Measurements from ENCODE around the gene SIL1. TPM values are rescaled to one million over a fixed set of nuclear protein-coding genes. Genes with fewer than 3 reads are reported as not detected.

Gene SIL1
- total RNA-seq, 1 experiment from 2014 or later = 46.5 TPM

- Histone ChIP-seq H3K9me3 (ENCODE audit: insufficient read depth, low read depth) (no peaks in the 10 kb centered on the region; the same call in 1 of the 2 replicates), H3K36me3 (ENCODE audit: low read depth) (no peaks in the 10 kb centered on the region), H2AFZ (no peak overlapping the region), H3K27me3 (ENCODE audit: insufficient read depth, low read depth) (no peaks in the 10 kb centered on the region), H4K20me1 (ENCODE audit: insufficient read depth) (peaks cover 2% of the 10 kb centered on the region; the same call in 1 of the 2 replicates), H3K4me3 (no peak overlapping the region), H3F3A (ENCODE audit: insufficient read depth, low read depth) (peaks cover 6% of the 10 kb centered on the region; the same call in 1 of the 2 replicates), H3K27ac (no peak overlapping the region), H3K4me2 (no peak overlapping the region), H3K9me2 (ENCODE audit: insufficient read depth) (no peaks in the 10 kb centered on the region), H3K4me1 (replicated peaks; ENCODE audit: insufficient read depth) (peaks cover 19% of the 10 kb centered on the region), H3K79me2 (ENCODE audit: low read depth) (no peaks in the 10 kb centered on the region)
- ChIA-PET POLR2A (ENCODE audit: unreplicated experiment) (interaction anchor here (0.6 kb wide), 1 partner anchor 69 kb away, joined by 6 read pairs; no protein-coding TSS in a partner anchor), CTCF (no interaction called here)
- no TSS peak for BruUV-seq (replicated peaks)
- TF ChIP-seq CTCF (conservative IDR thresholded peaks at IDR 0.05) (no peak), EZH2 (IDR thresholded peaks at IDR 0.05; ENCODE audit: low read depth) (no peak)
- intact Hi-C loops (cut with micrococcal nuclease; ENCODE audit: unreplicated experiment) = no loop called here
- DNase-seq = no peak
Measured at GRCh38 chr5:139158791-139159190, 39.4 kb downstream of the SIL1 start.

GRCh38 chr5:139157556-139157955, 40.6 kb downstream of the SIL1 start:
- peak overlapping the region; percentile 44 for H3K4me2 ChIP-seq
- peaks cover 19% of the 10 kb centered on the region for H3K4me1 ChIP-seq (replicated peaks; ENCODE audit: insufficient read depth)
- DNase-seq = peak; percentile 19 to 77
- no peak overlapping the region for H3K4me3 ChIP-seq
- ChIA-PET CTCF (no interaction called here), POLR2A (ENCODE audit: unreplicated experiment) (interaction anchor here (0.6 kb wide), 1 partner anchor 42 kb away, joined by 6 read pairs; no protein-coding TSS in a partner anchor)
- no TSS peak for BruUV-seq (replicated peaks)
- H3K36me3 ChIP-seq (ENCODE audit: low read depth) = no peaks in the 10 kb centered on the region
- H3K9me3 ChIP-seq (ENCODE audit: insufficient read depth, low read depth) = no peaks in the 10 kb centered on the region; the same call in 1 of the 2 replicates
- no peaks in the 10 kb centered on the region for H3K27me3 ChIP-seq (ENCODE audit: insufficient read depth, low read depth)
- intact Hi-C loops (cut with micrococcal nuclease; ENCODE audit: unreplicated experiment) = no loop called here
- H3K9me2 ChIP-seq (ENCODE audit: insufficient read depth) = no peaks in the 10 kb centered on the region
- H4K20me1 ChIP-seq (ENCODE audit: insufficient read depth) = peaks cover 2% of the 10 kb centered on the region; the same call in 1 of the 2 replicates
- no peaks in the 10 kb centered on the region for H3K79me2 ChIP-seq (ENCODE audit: low read depth)
- TF ChIP-seq EZH2 (IDR thresholded peaks at IDR 0.05; ENCODE audit: low read depth) = no peak
- no peak for TF ChIP-seq CTCF (conservative IDR thresholded peaks at IDR 0.05)
- peak overlapping the region; percentile 38 for H3K27ac ChIP-seq
- no peak overlapping the region for H2AFZ ChIP-seq
- peaks cover 6% of the 10 kb centered on the region; the same call in 1 of the 2 replicates for H3F3A ChIP-seq (ENCODE audit: insufficient read depth, low read depth)

GRCh38 chr5:139156814-139157213, 41.4 kb downstream of the SIL1 start:
- intact Hi-C loops (cut with micrococcal nuclease; ENCODE audit: unreplicated experiment) = no loop called here
- TF ChIP-seq CTCF (conservative IDR thresholded peaks at IDR 0.05) = no peak
- TF ChIP-seq EZH2 (IDR thresholded peaks at IDR 0.05; ENCODE audit: low read depth) = no peak
- peaks cover 19% of the 10 kb centered on the region for H3K4me1 ChIP-seq (replicated peaks; ENCODE audit: insufficient read depth)
- peak overlapping the region; percentile 38; the same call in 1 of the 2 replicates for H3K27ac ChIP-seq
- no peaks in the 10 kb centered on the region for H3K9me2 ChIP-seq (ENCODE audit: insufficient read depth)
- no peak overlapping the region; the same call in 1 of the 2 replicates for H3K4me2 ChIP-seq
- no peaks in the 10 kb centered on the region; the same call in 1 of the 2 replicates for H3K9me3 ChIP-seq (ENCODE audit: insufficient read depth, low read depth)
- no TSS peak for BruUV-seq (replicated peaks)
- H2AFZ ChIP-seq = no peak overlapping the region
- DNase-seq = no peak
- H3K36me3 ChIP-seq (ENCODE audit: low read depth) = no peaks in the 10 kb centered on the region
- ChIA-PET CTCF (interaction anchor here (0.7 kb wide), 1 partner anchor 1357 kb away, joined by 3 read pairs; no protein-coding TSS in a partner anchor), POLR2A (ENCODE audit: unreplicated experiment) (no interaction called here)
- H3K4me3 ChIP-seq = no peak overlapping the region
- H4K20me1 ChIP-seq (ENCODE audit: insufficient read depth) = peaks cover 2% of the 10 kb centered on the region; the same call in 1 of the 2 replicates
- peaks cover 9% of the 10 kb centered on the region; the same call in 1 of the 2 replicates for H3F3A ChIP-seq (ENCODE audit: insufficient read depth, low read depth)
- H3K27me3 ChIP-seq (ENCODE audit: insufficient read depth, low read depth) = no peaks in the 10 kb centered on the region
- H3K79me2 ChIP-seq (ENCODE audit: low read depth) = no peaks in the 10 kb centered on the region
